IPS DF 19.7 (cell line): ENCODE measurements around the gene CCL17.
"Not testable (repeated sequence)": the region's sequence is repeated elsewhere in the genome, so short reads cannot be mapped to it uniquely, and the experiment has no call there.

Experiments
- DNase-seq: peaks from one replicate; pipeline ENCODE4 v3.0.0-alpha.2; 2013; ENCODE audit warnings: low read depth, low spot score

The CCL17 gene

GRCh38 chr16:57395026-57395425 lies 9.5 kb upstream of the CCL17 start:
- DNase-seq = no peak

- no peak for DNase-seq
Observed at GRCh38 chr16:57396786-57397185, 7.8 kb upstream of the CCL17 start.

GRCh38 chr16:57397493-57397892 lies 7.1 kb upstream of the CCL17 start:
- DNase-seq = not testable (repeated sequence)

GRCh38 chr16:57401943-57402640 lies 2.5 kb upstream of the CCL17 start:
- no peak for DNase-seq

GRCh38 chr16:57405097-57405496 lies 530 bp downstream of the CCL17 start:
- DNase-seq = no peak

DNA sequence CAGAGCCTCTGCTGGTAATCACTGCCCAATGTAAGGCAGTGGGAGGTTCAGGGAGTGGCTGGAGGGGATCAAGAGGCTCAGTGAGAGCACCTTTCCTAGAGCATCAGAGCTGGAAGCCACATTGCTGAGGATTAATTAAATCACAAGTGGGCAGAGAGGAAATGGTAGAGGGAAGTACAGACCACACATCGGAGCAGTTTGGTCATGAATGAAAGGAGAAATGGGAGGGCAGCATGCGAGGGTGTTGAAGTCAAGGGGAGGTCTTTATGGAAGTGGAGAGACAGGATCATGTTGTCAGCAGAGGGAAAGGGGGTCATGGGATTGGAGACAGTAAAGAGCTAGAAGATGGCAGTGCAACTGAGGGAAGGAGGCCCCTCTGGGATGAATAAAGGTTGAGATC lies 2.3 kb downstream of the CCL17 start:
- DNase-seq = no peak

DNA sequence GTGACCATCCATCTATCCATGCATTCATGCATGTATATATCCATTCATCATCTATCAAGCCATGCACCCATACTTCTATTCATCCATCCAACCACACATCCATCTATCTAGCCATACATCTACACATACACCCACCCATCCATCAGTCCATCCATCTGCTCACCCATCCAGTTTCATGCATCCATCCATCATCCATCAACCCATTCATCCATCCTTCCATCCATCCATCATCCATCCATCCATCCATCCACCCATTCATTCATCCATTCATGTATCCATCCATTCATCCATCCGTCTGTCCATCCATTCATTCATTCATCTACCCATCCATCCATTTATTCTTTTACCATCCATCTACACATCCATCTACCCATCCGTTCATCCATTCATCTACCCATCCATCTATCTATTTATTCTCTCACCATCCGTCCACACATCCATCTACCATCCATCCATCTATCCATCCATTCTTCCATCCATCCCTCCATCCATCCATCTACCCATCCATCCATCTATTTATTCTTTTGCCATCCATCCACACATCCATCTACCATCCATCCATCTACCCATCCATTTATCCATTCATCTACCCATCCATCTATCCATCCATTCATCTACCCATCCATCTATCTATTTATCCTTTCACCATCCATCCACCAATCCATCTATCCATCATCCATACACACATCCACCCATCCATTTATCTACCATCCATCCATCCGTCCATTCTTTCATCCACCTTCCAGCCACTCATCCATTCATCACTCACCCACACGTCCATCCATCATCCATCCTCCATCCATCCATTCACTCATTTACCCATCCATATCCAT lies 3.2 kb downstream of the CCL17 start:
- DNase-seq = no peak

GRCh38 chr16:57409065-57409464 lies 4.5 kb downstream of the CCL17 start:
- no peak for DNase-seq

DNA sequence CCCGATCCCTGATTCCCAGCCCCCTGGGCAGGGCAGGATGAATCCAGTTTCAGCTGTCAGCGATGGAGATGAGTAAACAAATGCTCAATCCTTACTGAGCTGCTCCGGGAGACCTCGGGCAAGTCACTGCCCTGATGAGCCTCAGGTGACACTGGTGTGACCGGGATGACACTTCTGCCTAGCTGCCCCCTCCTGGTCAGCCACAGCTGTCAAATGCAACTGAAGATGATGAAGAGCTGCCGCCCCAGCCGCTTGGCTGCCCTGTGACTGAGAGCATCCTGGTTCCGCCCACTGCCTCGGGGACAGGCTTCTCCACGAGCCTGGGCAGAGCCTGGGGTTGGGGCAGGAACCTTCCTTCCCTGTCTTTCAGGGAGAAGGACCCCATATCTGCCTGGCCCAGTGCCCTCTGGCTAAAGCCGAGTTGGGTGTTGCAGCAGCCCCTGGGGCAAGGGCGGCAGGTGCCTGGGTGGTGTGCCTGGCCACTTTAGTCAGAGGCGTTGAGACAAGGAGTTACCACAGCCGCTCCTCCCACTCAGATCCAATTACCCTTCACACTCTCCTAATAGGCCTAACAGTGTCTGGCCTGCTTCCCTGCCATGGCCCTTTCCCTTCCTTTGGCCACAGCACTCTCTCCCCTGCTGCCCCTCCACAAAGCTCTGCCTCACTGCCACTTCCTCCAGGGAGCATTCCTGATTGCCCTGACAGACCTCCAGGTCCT lies 5.5 kb downstream of the CCL17 start:
- DNase-seq = no peak

DNA sequence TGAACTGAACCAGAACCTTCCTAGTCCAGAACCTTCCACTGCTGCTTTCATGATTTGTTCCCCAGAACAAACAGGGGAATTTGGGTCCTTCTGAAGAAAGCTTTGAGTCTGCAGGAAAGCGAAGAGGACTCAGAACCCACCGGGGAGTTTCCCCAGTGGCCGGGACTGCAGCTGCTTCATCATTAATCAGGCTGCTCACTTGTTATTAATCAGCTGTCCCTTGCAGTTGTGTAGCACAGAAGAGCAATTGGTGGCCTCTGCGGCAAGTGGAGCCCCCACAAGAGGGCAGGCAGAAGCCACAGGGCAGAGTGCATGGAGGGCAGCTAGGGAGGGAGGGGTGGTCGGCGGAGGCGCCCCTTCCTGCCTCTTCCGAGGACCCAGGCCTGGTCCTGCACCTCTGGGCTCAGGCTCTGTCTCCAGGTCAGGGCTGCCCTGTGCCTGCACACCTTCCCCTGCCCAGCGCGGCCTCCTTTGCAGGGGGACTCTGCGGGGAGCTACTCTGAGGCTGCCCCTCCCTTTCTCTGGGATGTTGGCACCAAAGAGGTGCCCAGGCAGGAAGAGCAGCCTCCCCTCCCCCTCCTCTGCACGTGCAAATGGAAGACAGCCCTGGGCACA lies 6.9 kb downstream of the CCL17 start:
- DNase-seq = no peak

GRCh38 chr16:57412584-57412983 lies 8.0 kb downstream of the CCL17 start:
- DNase-seq = no peak

- DNase-seq = no peak
Observed at GRCh38 chr16:57413301-57413730, 8.7 kb downstream of the CCL17 start.

DNA sequence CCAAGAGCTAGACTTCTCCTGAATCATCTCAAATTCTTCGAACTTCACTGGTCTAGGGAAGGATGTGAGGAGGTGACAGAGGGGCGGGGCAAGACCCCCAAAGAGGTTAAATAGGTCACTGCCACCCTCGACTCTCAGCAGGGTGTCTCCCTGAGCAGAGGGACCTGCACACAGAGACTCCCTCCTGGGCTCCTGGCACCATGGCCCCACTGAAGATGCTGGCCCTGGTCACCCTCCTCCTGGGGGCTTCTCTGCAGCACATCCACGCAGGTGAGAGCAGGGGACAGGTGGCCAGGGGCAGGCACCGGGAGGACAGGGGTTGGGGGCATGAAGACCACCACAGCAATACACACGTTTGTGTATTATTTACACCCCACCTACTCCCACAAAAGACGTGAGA lies 9.2 kb downstream of the CCL17 start:
- no peak for DNase-seq

GRCh38 chr16:57416084-57416483 lies 11.5 kb downstream of the CCL17 start:
- DNase-seq = no peak

GRCh38 chr16:57419506-57419905 lies 14.9 kb downstream of the CCL17 start:
- no peak for DNase-seq

DNA sequence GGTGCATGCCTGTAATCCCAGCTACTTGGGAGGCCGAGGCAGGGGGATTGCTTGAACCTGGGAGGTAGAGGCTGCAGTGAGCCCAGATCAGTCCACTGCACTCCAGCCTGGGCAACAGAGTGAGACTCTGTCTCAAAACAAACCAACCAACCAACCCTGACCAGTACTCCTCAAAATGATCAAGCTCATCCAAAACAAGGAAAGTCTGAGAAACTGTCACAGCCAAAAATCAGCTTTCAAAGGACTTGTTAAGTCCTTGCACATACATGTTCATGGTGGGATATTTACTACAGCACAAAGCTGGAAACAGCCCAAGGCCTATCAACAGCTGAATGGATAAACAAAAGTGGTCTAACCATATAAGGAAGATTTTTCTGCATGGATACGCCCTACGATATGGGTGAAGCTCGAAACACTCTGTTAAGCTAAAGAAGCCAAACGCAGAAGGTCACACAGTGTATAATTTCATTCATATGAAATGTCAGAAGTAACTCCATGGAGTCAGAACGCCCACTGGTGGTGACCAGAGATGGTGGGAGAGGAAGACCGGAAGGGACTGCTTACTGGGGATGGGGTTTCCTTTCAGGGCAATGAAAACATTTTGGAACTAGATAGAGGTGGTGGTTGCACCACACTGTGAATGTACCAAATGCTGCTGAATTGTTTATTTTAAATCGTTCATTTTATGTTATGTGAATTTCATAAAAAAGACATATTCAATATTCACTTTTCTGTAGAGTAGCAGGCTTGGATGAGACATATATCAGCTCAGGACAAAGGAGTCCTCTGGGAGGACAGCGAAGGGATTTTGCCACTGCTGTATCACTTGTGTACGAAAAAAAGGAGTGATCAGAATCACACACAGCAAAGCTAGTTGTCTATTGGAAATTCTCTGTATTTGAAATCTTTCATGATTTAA lies 17.7 kb downstream of the CCL17 start:
- no peak for DNase-seq

GRCh38 chr16:57423152-57423551 lies 18.6 kb downstream of the CCL17 start:
- no peak for DNase-seq

GRCh38 chr16:57424583-57424982 lies 20.0 kb downstream of the CCL17 start:
- DNase-seq = no peak

- no peak for DNase-seq
Observed at GRCh38 chr16:57426356-57426755, 21.8 kb downstream of the CCL17 start.

- no peak for DNase-seq
Observed at GRCh38 chr16:57427307-57427706, 22.7 kb downstream of the CCL17 start.

GRCh38 chr16:57427824-57428223 lies 23.3 kb downstream of the CCL17 start:
- DNase-seq = no peak
